Smooth muscle cell of the brain vasculature (primary cell): ENCODE results near the gene TEF.

ENCODE experiments used
- DNase-seq: peaks from one replicate; pipeline ENCODE4 v3.0.0-alpha.2; 2012; ENCODE audit warnings: low read depth, low spot score

The TEF gene

GRCh38 chr22:41353862-41354575 lies 27.7 kb upstream of the TEF start:
- no peak for DNase-seq

- DNase-seq: no peak
Observed at GRCh38 chr22:41354979-41355378, 26.8 kb upstream of the TEF start.

- no peak for DNase-seq
Observed at GRCh38 chr22:41355895-41356294, 25.8 kb upstream of the TEF start.

- no peak for DNase-seq
Observed at GRCh38 chr22:41356430-41357028, 25.2 kb upstream of the TEF start.

- DNase-seq: no peak
Observed at GRCh38 chr22:41357191-41357590, 24.6 kb upstream of the TEF start.

GRCh38 chr22:41358927-41359326 lies 22.8 kb upstream of the TEF start:
- DNase-seq: no peak

GRCh38 chr22:41359376-41359775 lies 22.4 kb upstream of the TEF start:
- DNase-seq: no peak

GRCh38 chr22:41360126-41360525 lies 21.6 kb upstream of the TEF start:
- no peak for DNase-seq

GRCh38 chr22:41361716-41362310 lies 19.9 kb upstream of the TEF start:
- DNase-seq: no peak

- DNase-seq: no peak
Observed at GRCh38 chr22:41362615-41363014, 19.1 kb upstream of the TEF start.

- DNase-seq: no peak
Observed at GRCh38 chr22:41364233-41364632, 17.5 kb upstream of the TEF start.

- DNase-seq: no peak
Observed at GRCh38 chr22:41364955-41365354, 16.8 kb upstream of the TEF start.

- no peak for DNase-seq
Observed at GRCh38 chr22:41365425-41365824, 16.3 kb upstream of the TEF start.

- DNase-seq: no peak
Observed at GRCh38 chr22:41366323-41367029, 15.3 kb upstream of the TEF start.

GRCh38 chr22:41367039-41367679 lies 14.6 kb upstream of the TEF start:
- peak; percentile 83 for DNase-seq

GRCh38 chr22:41367680-41368542 lies 13.8 kb upstream of the TEF start:
- DNase-seq: no peak

GRCh38 chr22:41368543-41369423 lies 13.0 kb upstream of the TEF start:
- DNase-seq: no peak

GRCh38 chr22:41369424-41369745 lies 12.4 kb upstream of the TEF start:
- DNase-seq: no peak

GRCh38 chr22:41369837-41370236 lies 11.9 kb upstream of the TEF start:
- DNase-seq: no peak

- DNase-seq: no peak
Observed at GRCh38 chr22:41377846-41378245, 3.9 kb upstream of the TEF start.
